HL-60/S4 (cell line): ENCODE data around the gene EPHA6.
"Not testable (repeated sequence)": the region's sequence is repeated elsewhere in the genome, so short reads cannot be mapped to it uniquely, and the experiment has no call there.

Experiments
- in situ Hi-C: fragments of 300-500 bp; cut with MboI; formaldehyde crosslinking; loops from 2 replicates; pipeline ENCODE4 v1.14.3; 2022; ENCODE audit warnings: low sequenced_read_pairs

The EPHA6 gene

DNA sequence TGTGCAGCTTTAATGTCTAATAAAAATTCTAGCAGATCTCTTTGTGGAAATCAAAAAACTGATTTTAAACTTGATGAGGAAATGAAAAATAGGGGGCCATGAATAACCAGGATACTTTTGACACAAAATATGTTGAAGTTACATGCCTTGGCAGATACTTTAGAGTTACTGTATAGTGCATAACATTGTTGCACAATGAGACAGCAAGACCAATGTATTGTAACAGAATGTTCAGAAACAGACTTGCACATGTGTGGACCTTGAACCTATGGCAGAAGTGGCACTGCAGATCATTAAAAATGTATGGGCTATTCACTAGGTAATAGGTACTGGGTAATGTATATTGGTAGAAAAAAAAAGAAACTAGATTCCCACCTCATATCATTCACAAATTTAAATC, 607.2 kb downstream of the EPHA6 start:
- in situ Hi-C loops = no loop called here

DNA sequence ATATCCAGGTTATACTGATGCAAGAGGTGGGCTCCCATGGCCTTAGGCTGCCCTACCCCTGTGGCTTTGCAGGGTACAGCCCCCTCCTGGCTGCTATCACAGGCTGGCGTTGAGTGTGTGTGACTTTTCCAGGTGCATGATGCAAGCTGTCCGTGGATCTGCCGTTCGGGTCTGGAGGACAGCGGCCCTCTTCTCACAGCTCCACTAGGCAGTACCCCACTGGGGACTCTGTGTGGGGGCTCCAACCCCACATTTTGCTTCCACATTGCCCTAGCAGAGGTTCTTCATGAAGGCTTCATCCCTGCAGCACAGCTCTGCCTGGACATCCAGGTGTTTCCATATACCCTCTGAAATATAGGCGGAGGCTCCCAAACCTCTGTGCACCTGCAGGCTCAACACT, 610.6 kb downstream of the EPHA6 start:
- in situ Hi-C loops = no loop called here

- in situ Hi-C loops = no loop called here
Measured at GRCh38 chr3:97430601-97431000, 616.2 kb downstream of the EPHA6 start.

- in situ Hi-C loops = no loop called here
Measured at GRCh38 chr3:97432914-97433313, 618.5 kb downstream of the EPHA6 start.

GRCh38 chr3:97438131-97438530, 623.7 kb downstream of the EPHA6 start:
- in situ Hi-C loops = no loop called here

- in situ Hi-C loops = no loop called here
Measured at GRCh38 chr3:97439373-97439772, 625.0 kb downstream of the EPHA6 start.

GRCh38 chr3:97464035-97464434, 649.6 kb downstream of the EPHA6 start:
- in situ Hi-C loops = no loop called here

DNA sequence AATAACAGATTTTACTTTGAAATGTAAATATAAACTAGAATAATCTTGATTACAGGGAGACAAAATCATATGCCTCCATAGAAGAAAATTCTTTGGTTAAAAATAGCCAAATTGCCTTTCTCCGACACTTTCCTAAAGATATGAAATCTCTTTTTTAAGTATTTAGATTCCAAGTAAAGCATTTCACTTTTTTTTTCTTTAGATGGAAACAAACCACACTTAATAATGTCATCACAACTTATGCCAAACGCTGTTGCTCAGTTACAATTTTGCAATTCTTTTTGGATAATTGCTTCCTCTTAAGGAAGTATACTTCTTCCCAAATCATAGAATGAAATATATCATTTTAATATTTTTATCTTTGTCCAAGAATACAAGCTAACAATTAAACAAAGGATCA, 656.1 kb downstream of the EPHA6 start:
- in situ Hi-C loops = no loop called here

DNA sequence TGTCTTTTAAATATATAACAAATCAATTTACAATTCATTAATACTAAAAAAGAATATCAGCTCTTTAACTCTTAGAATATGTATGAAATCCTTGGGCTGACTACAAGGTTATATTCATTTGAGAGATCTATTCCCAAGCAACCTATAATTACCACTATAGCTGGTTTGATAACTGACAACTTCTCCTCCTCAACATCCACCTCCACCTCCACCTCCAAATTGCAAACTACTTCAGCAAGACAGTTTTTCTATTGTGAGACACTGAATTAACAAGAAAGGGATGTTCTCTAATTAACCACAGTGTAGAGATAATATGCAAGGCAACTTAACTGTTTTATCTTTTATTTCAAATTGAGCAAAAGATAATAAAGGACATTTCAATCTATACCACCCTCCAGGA, 665.3 kb downstream of the EPHA6 start:
- in situ Hi-C loops = no loop called here

DNA sequence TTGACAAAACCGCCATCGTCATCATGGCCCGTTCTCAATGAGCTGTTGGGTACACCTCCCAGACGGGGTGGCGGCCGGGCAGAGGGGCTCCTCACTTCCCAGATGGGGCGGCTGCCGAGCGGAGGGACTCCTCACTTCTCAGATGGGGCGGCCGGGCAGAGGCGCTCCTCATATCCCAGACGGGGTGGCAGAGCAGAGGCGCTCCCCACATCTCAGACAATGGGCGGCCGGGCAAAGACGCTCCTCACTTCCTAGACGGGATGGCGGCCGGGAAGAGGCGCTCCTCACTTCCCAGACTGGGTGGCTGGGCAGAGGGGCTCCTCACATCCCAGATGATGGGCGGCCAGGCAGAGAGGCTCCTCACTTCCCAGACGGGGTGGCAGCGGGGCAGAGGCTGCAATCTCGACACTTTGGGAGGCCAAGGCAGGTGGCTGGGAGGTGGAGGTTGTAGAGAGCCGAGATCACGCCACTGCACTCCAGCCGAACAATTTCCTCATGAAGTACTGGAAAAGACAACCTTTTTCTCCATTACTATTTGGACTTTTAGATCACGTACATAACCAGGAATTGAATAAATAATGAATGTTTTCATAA, 666.4 kb downstream of the EPHA6 start:
- in situ Hi-C loops = not testable (repeated sequence)

GRCh38 chr3:97481416-97481815, 667.0 kb downstream of the EPHA6 start:
- in situ Hi-C loops = no loop called here

- in situ Hi-C loops = no loop called here
Measured at GRCh38 chr3:97485206-97485605, 670.8 kb downstream of the EPHA6 start.

- in situ Hi-C loops = no loop called here
Measured at GRCh38 chr3:97487587-97487986, 673.2 kb downstream of the EPHA6 start.

DNA sequence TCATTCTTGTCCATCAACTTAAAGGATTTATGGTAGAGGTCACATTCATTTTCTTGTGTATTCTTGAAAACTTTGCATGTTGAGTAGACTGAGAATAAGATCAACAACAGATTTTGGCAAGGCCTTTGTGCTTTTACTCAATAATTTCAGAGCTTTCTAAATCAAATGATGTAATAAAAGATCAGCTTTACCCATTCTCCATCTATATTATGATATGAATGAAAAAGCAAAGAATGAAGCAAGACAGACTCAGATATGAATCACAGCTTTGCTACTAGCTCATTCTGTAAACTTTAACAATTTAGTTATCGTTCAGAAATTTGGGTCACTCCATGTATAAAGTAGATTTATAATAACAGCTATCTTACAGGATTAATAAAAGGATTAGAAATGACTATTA, 674.3 kb downstream of the EPHA6 start:
- in situ Hi-C loops = no loop called here

GRCh38 chr3:97495896-97496295, 681.5 kb downstream of the EPHA6 start:
- in situ Hi-C loops = no loop called here

DNA sequence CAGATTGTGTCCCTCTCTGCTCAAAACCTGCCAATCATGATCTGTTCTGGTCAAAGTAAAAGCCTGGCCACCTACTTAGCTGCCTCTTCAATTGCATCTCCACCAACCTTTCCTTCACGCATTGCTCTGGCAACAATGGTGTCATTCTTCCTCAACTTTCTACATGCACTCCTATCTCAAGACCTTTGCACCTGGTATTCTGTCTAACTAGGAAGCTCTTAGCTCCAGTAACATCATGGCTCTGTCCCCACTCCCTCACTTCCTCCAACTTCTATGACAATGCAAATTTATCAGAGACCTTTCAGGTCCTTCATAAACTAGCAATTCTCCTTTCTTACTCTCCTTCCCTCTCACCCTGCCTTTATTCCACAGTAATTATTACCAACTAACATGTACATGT, 682.7 kb downstream of the EPHA6 start:
- in situ Hi-C loops = no loop called here

GRCh38 chr3:97504463-97504862, 690.1 kb downstream of the EPHA6 start:
- in situ Hi-C loops = no loop called here

GRCh38 chr3:97510795-97511194, 696.4 kb downstream of the EPHA6 start:
- in situ Hi-C loops = no loop called here

DNA sequence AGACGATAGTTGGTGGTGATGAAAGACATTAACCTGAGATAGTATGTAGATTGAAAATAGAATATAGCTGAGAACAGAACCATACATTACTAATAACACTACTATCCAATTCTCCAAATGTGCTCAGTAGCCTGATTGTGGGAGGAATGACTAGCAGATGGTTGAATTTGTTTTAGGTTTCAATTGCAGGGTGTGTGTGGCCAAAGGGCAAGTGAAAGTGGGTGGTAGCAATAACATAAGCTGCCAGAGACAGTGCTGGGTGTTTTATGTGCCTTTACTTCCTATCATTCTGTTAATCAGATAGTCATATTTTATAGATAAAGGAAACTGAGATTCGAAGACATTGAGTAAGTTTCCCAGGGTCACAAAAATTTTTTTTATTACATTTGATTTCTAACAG, 700.7 kb downstream of the EPHA6 start:
- in situ Hi-C loops = no loop called here

DNA sequence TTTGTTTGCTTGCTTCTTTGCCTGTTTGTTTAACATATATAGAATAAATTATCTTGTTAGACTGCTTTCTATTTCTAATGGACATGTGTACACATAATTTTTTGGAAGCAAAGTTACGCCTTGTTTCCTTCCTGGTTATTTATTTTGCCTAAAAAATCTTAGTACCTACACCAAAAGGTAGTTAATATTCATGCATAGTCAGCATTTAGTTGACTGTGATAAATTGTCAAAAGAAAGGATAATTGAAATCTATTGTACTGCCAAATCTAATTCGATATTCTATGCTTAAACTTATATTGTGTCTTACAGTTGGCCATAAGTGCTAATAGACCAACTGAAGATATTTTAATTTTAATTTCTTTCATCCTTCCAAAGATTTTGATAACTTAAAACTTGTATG, 716.3 kb downstream of the EPHA6 start:
- in situ Hi-C loops = no loop called here

DNA sequence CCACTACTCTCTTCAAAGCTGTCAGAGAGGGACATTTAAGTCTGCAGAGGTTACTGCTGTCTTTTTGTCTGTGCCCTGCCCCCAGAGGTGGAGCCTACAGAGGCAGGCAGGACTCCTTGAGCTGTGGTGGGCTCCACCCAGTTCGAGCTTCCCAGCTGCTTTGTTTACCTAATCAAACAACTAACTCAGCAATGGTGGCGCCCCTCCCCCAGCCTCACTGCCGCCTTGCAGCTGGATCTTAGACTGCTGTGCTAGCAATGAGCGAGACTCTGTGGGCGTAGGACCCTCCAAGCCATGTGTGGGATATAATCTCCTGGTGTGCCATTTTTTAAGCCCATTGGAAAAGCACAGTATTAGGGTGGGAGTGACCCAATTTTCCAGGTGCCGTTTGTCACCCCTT, 733.2 kb downstream of the EPHA6 start:
- in situ Hi-C loops = not testable (repeated sequence)

GRCh38 chr3:97550408-97550807, 736.0 kb downstream of the EPHA6 start:
- in situ Hi-C loops = no loop called here

DNA sequence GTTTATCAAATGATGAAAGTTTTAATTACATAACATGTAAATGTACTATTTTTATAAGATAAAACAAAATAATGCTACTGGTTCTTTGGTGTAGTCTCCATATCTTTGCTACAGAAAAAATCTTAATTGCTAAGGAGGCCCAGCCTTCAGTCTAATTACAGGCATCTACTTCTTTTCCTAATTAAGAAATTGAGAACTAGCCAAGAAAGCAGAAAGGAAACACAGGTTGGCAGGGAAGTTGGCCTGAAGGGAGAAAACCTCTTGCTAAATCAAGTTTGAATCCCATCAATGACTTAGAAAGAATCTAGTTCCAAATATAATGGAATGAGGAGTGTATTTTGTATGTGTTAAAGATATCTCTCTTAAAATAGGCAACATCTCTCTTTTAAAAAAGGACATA, 737.8 kb downstream of the EPHA6 start:
- in situ Hi-C loops = no loop called here

- in situ Hi-C loops = no loop called here
Measured at GRCh38 chr3:97575742-97576141, 761.3 kb downstream of the EPHA6 start.
